GM23338 (cell line): ENCODE results near the gene KATNAL2. TPM values are rescaled to one million over a fixed set of nuclear protein-coding genes. Genes with fewer than 3 reads are reported as not detected.

Experiments used
- ATAC-seq: fragments of 200-7000 bp; cut with Tn5 transposase; 3 replicates; pipeline ENCODE4 v1.9.1; 2020
- DNase-seq: peaks from one replicate; pipeline ENCODE4 v3.0.0-alpha.2; 2015; ENCODE audit warnings: low spot score
- H2AFZ ChIP-seq: fragments of 200-600 bp; sonication (generic); 2 replicates; pipeline ENCODE4 v1.8.0; 2016; ENCODE audit warnings: antibody characterized with exemption, mild to moderate bottlenecking, moderate library complexity
- H3F3A ChIP-seq: fragments of 200-600 bp; sonication (generic); replicated peaks from 2 replicates; pipeline ENCODE4 v1.8.0; 2017; ENCODE audit warnings: antibody characterized with exemption, mixed run types, low read depth
- H3K27ac ChIP-seq: fragments of 200-600 bp; sonication (generic); 2 replicates; pipeline ENCODE4 v1.6.1; 2016; ENCODE audit warnings: low read depth
- H3K27me3 ChIP-seq: fragments of 200-600 bp; sonication (generic); 2 replicates; pipeline ENCODE4 v1.8.0; 2016; ENCODE audit warnings: mild to moderate bottlenecking, mixed run types, moderate library complexity; ENCODE audit not compliant: insufficient read depth
- H3K36me3 ChIP-seq: fragments of 200-600 bp; sonication (generic); 2 replicates; pipeline ENCODE4 v1.8.0; 2016; ENCODE audit warnings: mild to moderate bottlenecking; ENCODE audit not compliant: insufficient read depth
- H3K4me1 ChIP-seq: fragments of 200-600 bp; sonication (generic); 2 replicates; pipeline ENCODE4 v1.8.0; 2016; ENCODE audit warnings: mild to moderate bottlenecking, moderate library complexity; ENCODE audit not compliant: insufficient read depth
- H3K4me2 ChIP-seq: fragments of 200-600 bp; sonication (generic); 2 replicates; pipeline ENCODE4 v1.7.1; 2017; ENCODE audit warnings: mixed run types
- H3K4me3 ChIP-seq: fragments of 200-600 bp; sonication (generic); 2 replicates; pipeline ENCODE4 v1.6.1; 2016; ENCODE audit warnings: mixed run types
- H3K79me2 ChIP-seq: fragments of 200-600 bp; sonication (generic); replicated peaks from 2 replicates; pipeline ENCODE4 v1.8.0; 2017; ENCODE audit warnings: mild to moderate bottlenecking; ENCODE audit not compliant: insufficient read depth
- H3K9me2 ChIP-seq: fragments of 200-600 bp; sonication (generic); 2 replicates; pipeline ENCODE4 v1.8.0; 2017; ENCODE audit not compliant: insufficient read depth
- H4K20me1 ChIP-seq: fragments of 200-600 bp; sonication (generic); replicated peaks from 2 replicates; pipeline ENCODE4 v1.8.0; 2017; ENCODE audit warnings: mild to moderate bottlenecking; ENCODE audit not compliant: insufficient read depth
- H3K27ac Mint-ChIP-seq: 2 replicates; pipeline ENCODE4 v1.8.0; 2020; ENCODE audit warnings: inconsistent platforms, mild to moderate bottlenecking, moderate library complexity, mixed read lengths
- H3K27me3 Mint-ChIP-seq: 3 replicates; pipeline ENCODE4 v1.8.0; 2022; ENCODE audit warnings: low read depth, mild to moderate bottlenecking, moderate library complexity, mixed read lengths, inconsistent platforms; ENCODE audit not compliant: insufficient read depth, poor library complexity
- H3K36me3 Mint-ChIP-seq: 3 replicates; pipeline ENCODE4 v1.8.0; 2021; ENCODE audit warnings: low read depth, mild to moderate bottlenecking, inconsistent platforms, moderate library complexity, mixed read lengths
- H3K4me1 Mint-ChIP-seq: 3 replicates; pipeline ENCODE4 v1.8.0; 2020; ENCODE audit warnings: mild to moderate bottlenecking, inconsistent platforms, mixed read lengths
- H3K4me3 Mint-ChIP-seq: 3 replicates; pipeline ENCODE4 v1.8.0; 2021; ENCODE audit warnings: moderate library complexity, mild to moderate bottlenecking, inconsistent platforms, mixed read lengths
- H3K9me3 Mint-ChIP-seq: 3 replicates; pipeline ENCODE4 v1.8.0; 2020; ENCODE audit warnings: moderate library complexity, mild to moderate bottlenecking, inconsistent platforms, mixed read lengths
- CREB1 ChIP-seq: fragments of 250-450 bp; sonication (Bioruptor Pico); IDR thresholded peaks from 2 replicates; pipeline ENCODE4 v1.5.0; 2020; ENCODE audit warnings: low read depth, mild to moderate bottlenecking, moderate library complexity
- CTCF ChIP-seq, 2 experiments: fragments of 200-600 bp in 1 of 2; sonication (generic) in 1 of 2; conservative IDR thresholded peaks; 2 replicates each; pipeline versions ENCODE4 v1.5.1 to v1.6.1; 2016 to 2017; ENCODE audit warnings: antibody characterized with exemption in 2 of 2, low read depth in 2 of 2, mild to moderate bottlenecking in 2 of 2, moderate library complexity in 1 of 2
- ETS1 ChIP-seq: IDR thresholded peaks from 2 replicates; pipeline ENCODE4 v1.6.1; 2016; ENCODE audit warnings: antibody characterized with exemption
- EZH2 ChIP-seq: fragments of 200-600 bp; sonication (generic); IDR thresholded peaks from one replicate; pipeline ENCODE4 v1.8.0; 2017; ENCODE audit warnings: antibody characterized with exemption, mild to moderate bottlenecking, low read depth; ENCODE audit not compliant: unreplicated experiment
- EZH2phosphoT487 ChIP-seq: fragments of 200-600 bp; sonication (generic); IDR thresholded peaks from one replicate; pipeline ENCODE4 v1.8.1; 2018; ENCODE audit warnings: antibody characterized with exemption; ENCODE audit not compliant: unreplicated experiment
- JUNB ChIP-seq: IDR thresholded peaks from one replicate; pipeline ENCODE4 v1.6.1; 2016; ENCODE audit warnings: antibody characterized with exemption; ENCODE audit not compliant: unreplicated experiment
- NANOG ChIP-seq: IDR thresholded peaks from 2 replicates; pipeline ENCODE4 v1.6.1; 2016; ENCODE audit warnings: antibody characterized with exemption, borderline replicate concordance
- POLR2AphosphoS5 ChIP-seq: IDR thresholded peaks from 2 replicates; pipeline ENCODE4 v1.6.1; 2016; ENCODE audit warnings: antibody characterized with exemption, low read depth
- REST ChIP-seq: IDR thresholded peaks from one replicate; pipeline ENCODE4 v1.6.1; 2018; ENCODE audit warnings: antibody characterized with exemption; ENCODE audit not compliant: unreplicated experiment
- STAT1 ChIP-seq: IDR thresholded peaks from one replicate; pipeline ENCODE4 v1.6.1; 2016; ENCODE audit warnings: antibody characterized with exemption; ENCODE audit not compliant: unreplicated experiment
- ZNF114 ChIP-seq: fragments of 250-450 bp; sonication (Bioruptor Pico); IDR thresholded peaks from 2 replicates; pipeline ENCODE4 v1.5.0; 2020; ENCODE audit warnings: mild to moderate bottlenecking, moderate library complexity
- ZNF331 ChIP-seq: fragments of 250-450 bp; sonication (Bioruptor Pico); IDR thresholded peaks from 2 replicates; pipeline ENCODE4 v1.5.0; 2020; ENCODE audit warnings: low read depth, mild to moderate bottlenecking, moderate library complexity
- ZNF462 ChIP-seq: fragments of 250-450 bp; sonication (Bioruptor Pico); IDR thresholded peaks from 2 replicates; pipeline ENCODE4 v1.5.0; 2020; ENCODE audit warnings: mild to moderate bottlenecking, moderate library complexity
- polyA plus RNA-seq: library from polyadenylated mRNA; unstranded; fragments of >200 nt; fragmentation: Nextera tagmentation; extraction: Ambion mirVana; gene quantifications from 2 replicates; pipeline ENCODE4 v1.2.1, GENCODE V29; 2016
- total RNA-seq: library from RNA; depleted of rRNA; stranded (reverse); fragments of >200 nt; shearing (Covaris generic); gene quantifications from 2 replicates; pipeline ENCODE4 v1.2.3, GENCODE V29; 2014

KATNAL2 gene
- total and polyA plus RNA-seq, 2 experiments from 2014 or later = 11.8 TPM

- DNase-seq = no peak
- Mint-ChIP-seq H3K4me1 (peaks cover 32% of the 10 kb centered on the region), H3K27me3 (no peaks in the 10 kb centered on the region), H3K4me3 (no peak overlapping the region), H3K27ac (no peak overlapping the region; the same call in 1 of the 2 replicates), H3K9me3 (no peaks in the 10 kb centered on the region), H3K36me3 (peaks cover 41% of the 10 kb centered on the region; the same call in 2 of the 3 replicates)
- no peaks in the 10 kb centered on the region for H3K27me3 ChIP-seq
- no peak overlapping the region for H3K27ac ChIP-seq
- no peaks in the 10 kb centered on the region for H3K9me2 ChIP-seq
- peaks cover 9% of the 10 kb centered on the region for H3K36me3 ChIP-seq
- no peak overlapping the region for H3K4me3 ChIP-seq
- no peak overlapping the region for H2AFZ ChIP-seq
- no peak for TF ChIP-seq ZNF114 (CRISPR knock-in tag)
- no peak for TF ChIP-seq CTCF (conservative IDR thresholded peaks at IDR 0.05; ENCODE audit: low read depth in 2 of 2)
- TF ChIP-seq EZH2phosphoT487 = no peak
- TF ChIP-seq NANOG = no peak
- TF ChIP-seq ZNF462 (CRISPR knock-in tag) = no peak
- TF ChIP-seq ETS1 = no peak
- TF ChIP-seq STAT1 = no peak
- TF ChIP-seq REST = no peak
- no peak for TF ChIP-seq ZNF331
- no peak for TF ChIP-seq JUNB
- TF ChIP-seq CREB1 (CRISPR knock-in tag) = no peak
- no peak for TF ChIP-seq EZH2
- no peak for TF ChIP-seq POLR2AphosphoS5
- no peak overlapping the region for H3K4me2 ChIP-seq
- H3K4me1 ChIP-seq = peaks cover 10% of the 10 kb centered on the region
- H3F3A ChIP-seq = no peaks in the 10 kb centered on the region
- H4K20me1 ChIP-seq = no peaks in the 10 kb centered on the region
- no peaks in the 10 kb centered on the region for H3K79me2 ChIP-seq
- ATAC-seq = no peak
Measured at GRCh38 chr18:47115205-47115604, 197.8 kb downstream of the KATNAL2 start.
